PFSK-1 (cell line): ENCODE results near the gene DEFB125.

Experiments used
- FOXP2 ChIP-seq: optimal IDR thresholded peaks from 2 replicates; pipeline ENCODE3; 2011; ENCODE audit warnings: borderline replicate concordance, control low read depth, inconsistent platforms; ENCODE audit not compliant: insufficient read depth; ENCODE audit errors: extremely low read length, extremely low read depth
- POLR2AphosphoS5 ChIP-seq: IDR thresholded peaks from 2 replicates; pipeline ENCODE4 v1.6.1; 2012; ENCODE audit warnings: low read depth, mild to moderate bottlenecking, control low read depth, low read length, moderate library complexity
- SIN3A ChIP-seq: IDR thresholded peaks from 2 replicates; pipeline ENCODE4 v1.6.1; 2012; ENCODE audit warnings: mild to moderate bottlenecking, low read length, moderate library complexity, borderline replicate concordance; ENCODE audit not compliant: insufficient read depth
- TAF1 ChIP-seq: IDR thresholded peaks from 2 replicates; pipeline ENCODE4 v1.6.1; 2012; ENCODE audit warnings: low read length, control low read depth, borderline replicate concordance; ENCODE audit not compliant: insufficient read depth
- TF ChIP-seq, protein P1 (sequence below), 2 experiments: IDR thresholded peaks; 2 replicates each; pipeline versions ENCODE4 v1.6.1 to v1.8.0; 2011 to 2012; ENCODE audit warnings: low read depth in 2 of 2, low read length in 2 of 2, control low read depth in 1 of 2, inconsistent platforms in 1 of 2, mild to moderate bottlenecking in 1 of 2, moderate library complexity in 1 of 2; ENCODE audit not compliant: insufficient read depth in 1 of 2

The DEFB125 gene

DNA sequence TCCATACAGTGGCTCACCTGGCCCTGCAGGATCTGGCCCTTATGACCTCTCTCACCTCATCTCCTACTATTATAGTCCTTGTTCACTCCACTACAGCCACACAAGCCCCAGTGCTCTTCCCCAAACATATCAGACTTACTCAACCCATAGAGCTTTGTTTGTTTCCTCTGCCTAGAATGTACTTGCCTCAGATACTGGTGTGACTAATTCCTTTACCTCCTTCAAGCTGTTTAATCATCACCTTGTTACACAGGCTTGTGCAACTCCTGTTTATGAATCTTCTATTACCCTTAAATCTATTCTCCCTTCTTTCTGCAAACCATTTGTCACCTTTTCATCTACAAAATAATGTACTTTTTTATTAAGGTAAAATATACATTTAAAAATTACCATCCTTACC is 3.2 kb downstream of the DEFB125 start:
- TF ChIP-seq, protein P1, sequence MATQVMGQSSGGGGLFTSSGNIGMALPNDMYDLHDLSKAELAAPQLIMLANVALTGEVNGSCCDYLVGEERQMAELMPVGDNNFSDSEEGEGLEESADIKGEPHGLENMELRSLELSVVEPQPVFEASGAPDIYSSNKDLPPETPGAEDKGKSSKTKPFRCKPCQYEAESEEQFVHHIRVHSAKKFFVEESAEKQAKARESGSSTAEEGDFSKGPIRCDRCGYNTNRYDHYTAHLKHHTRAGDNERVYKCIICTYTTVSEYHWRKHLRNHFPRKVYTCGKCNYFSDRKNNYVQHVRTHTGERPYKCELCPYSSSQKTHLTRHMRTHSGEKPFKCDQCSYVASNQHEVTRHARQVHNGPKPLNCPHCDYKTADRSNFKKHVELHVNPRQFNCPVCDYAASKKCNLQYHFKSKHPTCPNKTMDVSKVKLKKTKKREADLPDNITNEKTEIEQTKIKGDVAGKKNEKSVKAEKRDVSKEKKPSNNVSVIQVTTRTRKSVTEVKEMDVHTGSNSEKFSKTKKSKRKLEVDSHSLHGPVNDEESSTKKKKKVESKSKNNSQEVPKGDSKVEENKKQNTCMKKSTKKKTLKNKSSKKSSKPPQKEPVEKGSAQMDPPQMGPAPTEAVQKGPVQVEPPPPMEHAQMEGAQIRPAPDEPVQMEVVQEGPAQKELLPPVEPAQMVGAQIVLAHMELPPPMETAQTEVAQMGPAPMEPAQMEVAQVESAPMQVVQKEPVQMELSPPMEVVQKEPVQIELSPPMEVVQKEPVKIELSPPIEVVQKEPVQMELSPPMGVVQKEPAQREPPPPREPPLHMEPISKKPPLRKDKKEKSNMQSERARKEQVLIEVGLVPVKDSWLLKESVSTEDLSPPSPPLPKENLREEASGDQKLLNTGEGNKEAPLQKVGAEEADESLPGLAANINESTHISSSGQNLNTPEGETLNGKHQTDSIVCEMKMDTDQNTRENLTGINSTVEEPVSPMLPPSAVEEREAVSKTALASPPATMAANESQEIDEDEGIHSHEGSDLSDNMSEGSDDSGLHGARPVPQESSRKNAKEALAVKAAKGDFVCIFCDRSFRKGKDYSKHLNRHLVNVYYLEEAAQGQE (IDR thresholded peaks at IDR 0.05; ENCODE audit: insufficient read depth in 1 of 2, low read depth in 2 of 2, low read length in 2 of 2) = no peak
- TF ChIP-seq FOXP2 (no peak), SIN3A (no peak), POLR2AphosphoS5 (no peak), TAF1 (no peak)

DNA sequence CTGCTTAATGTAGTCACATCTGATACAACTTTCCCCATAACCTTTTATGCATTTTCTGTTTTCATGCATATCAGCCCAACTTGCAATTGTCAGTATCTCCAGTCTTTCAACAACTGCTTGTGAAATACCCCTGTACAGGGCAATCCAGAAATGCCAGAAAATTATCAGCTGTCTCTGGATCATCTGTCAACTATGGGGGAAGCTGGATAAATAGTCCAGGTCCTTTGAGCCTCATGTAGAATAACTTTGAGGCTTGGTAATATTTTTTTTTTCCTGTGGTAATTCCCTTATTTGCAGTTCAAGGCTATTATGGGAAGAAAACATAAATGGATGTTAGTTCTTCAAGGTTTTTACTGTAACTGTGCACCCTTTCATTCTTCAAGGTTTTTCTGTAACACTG is 6.2 kb downstream of the DEFB125 start:
- TF ChIP-seq TAF1 = no peak
- no peak for TF ChIP-seq POLR2AphosphoS5
- TF ChIP-seq, protein P1 (IDR thresholded peaks at IDR 0.05; ENCODE audit: insufficient read depth in 1 of 2, low read depth in 2 of 2, low read length in 2 of 2) = no peak
- no peak for TF ChIP-seq FOXP2
- no peak for TF ChIP-seq SIN3A

DNA sequence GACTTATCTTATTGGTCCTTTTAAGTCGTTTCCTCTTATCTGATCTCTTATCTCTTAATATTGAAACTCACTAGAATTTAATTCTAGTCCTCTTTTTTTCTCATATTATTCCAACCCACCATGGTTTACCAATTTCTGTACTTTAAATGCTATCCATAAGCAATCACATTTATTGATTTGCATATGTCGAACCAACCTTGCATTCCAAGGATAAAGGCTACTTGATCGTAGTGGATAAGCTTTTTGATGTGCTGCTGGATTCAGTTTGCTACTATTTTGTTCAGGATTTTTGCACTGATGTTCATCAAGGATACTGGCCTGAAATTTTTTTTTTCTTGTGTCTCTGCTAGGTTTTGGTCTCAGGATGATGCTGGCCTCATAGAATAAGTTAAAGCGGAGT is 7.7 kb downstream of the DEFB125 start:
- TF ChIP-seq, protein P1 (IDR thresholded peaks at IDR 0.05; ENCODE audit: insufficient read depth in 1 of 2, low read depth in 2 of 2, low read length in 2 of 2) = no peak
- TF ChIP-seq FOXP2 = no peak

DNA sequence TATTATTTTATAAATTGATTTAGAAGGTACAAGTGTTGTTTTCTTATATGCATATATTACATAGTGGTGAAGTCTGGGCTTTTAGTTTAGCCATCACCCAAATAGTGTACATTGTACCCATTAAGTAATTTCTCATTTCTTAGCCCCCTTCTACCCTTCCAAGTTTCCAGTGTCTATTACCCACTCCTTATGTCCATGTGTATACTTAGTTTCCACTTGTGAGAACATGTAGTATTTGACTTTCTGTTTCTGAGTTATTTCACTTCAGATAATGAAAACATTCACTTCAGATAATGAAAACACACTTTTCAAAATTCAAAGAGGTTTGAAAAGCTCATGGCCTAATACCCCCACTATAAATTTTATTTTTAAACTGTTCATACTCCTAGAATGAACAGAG is 14.5 kb downstream of the DEFB125 start:
- TF ChIP-seq FOXP2 (no peak), TAF1 (no peak), POLR2AphosphoS5 (no peak), SIN3A (no peak)
- TF ChIP-seq, protein P1 (IDR thresholded peaks at IDR 0.05; ENCODE audit: insufficient read depth in 1 of 2, low read depth in 2 of 2, low read length in 2 of 2) = no peak

DNA sequence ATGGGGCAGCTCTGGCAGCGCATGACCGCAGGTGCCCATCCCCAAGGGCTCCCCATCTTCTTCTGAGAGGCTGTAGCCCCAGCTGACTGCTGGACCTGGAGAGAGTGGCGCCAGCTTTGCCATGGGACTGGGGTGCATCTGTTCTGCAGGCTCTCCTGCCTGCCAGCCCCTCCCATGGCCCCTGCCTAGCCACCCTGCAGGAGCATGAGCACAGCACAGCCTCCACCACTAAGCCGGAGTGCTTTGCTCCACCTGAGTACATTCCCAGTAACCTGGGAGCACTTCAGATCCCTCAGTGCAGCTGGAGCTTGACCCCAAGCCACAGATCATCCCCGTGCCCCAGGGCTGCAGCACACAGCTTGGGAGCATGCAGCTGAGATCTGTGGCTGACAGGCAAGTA is 16.0 kb downstream of the DEFB125 start:
- TF ChIP-seq TAF1 (no peak), FOXP2 (no peak), POLR2AphosphoS5 (no peak)
- TF ChIP-seq, protein P1 (IDR thresholded peaks at IDR 0.05; ENCODE audit: insufficient read depth in 1 of 2, low read depth in 2 of 2, low read length in 2 of 2) = no peak
